GM12864 (cell line): ENCODE measurements around the gene MAP3K9.
A peak's percentile ranks its signal among the peaks of the same experiment; 100 is the strongest.

Experiments
- DNase-seq: peaks from one replicate; pipeline ENCODE4 v3.0.0-alpha.2; 2011; ENCODE audit warnings: low read depth
- H3K4me3 ChIP-seq: 2 replicates; pipeline ENCODE4 v1.5.1; 2011; ENCODE audit warnings: mild to moderate bottlenecking, low read depth, low read length, control low read depth
- CTCF ChIP-seq: IDR thresholded peaks from 2 replicates; pipeline ENCODE4 v1.5.1; 2011; ENCODE audit warnings: low read depth, mild to moderate bottlenecking, moderate library complexity, low read length, control low read depth, inconsistent platforms; ENCODE audit errors: missing control alignments

The MAP3K9 gene

GRCh38 chr14:70830998-70831781 is 21.9 kb upstream of the MAP3K9 start:
- no peak for DNase-seq

GRCh38 chr14:70828188-70828587 is 18.9 kb upstream of the MAP3K9 start:
- no peak overlapping the region for H3K4me3 ChIP-seq
- no peak for TF ChIP-seq CTCF
- no peak for DNase-seq

More at GRCh38 chr14:70830998-70831781, 21.9 kb upstream of the MAP3K9 start:
- H3K4me3 ChIP-seq: no peak overlapping the region
- TF ChIP-seq CTCF: no peak

- TF ChIP-seq CTCF: no peak
- no peak for DNase-seq
- H3K4me3 ChIP-seq: no peak overlapping the region
Measured at GRCh38 chr14:70827752-70828151, 18.4 kb upstream of the MAP3K9 start.

- DNase-seq: no peak
- no peak overlapping the region for H3K4me3 ChIP-seq
- no peak for TF ChIP-seq CTCF
Measured at GRCh38 chr14:70827347-70827746, 18.0 kb upstream of the MAP3K9 start.

- no peak for DNase-seq
- no peak overlapping the region for H3K4me3 ChIP-seq
- no peak for TF ChIP-seq CTCF
Measured at GRCh38 chr14:70823281-70823680, 14.0 kb upstream of the MAP3K9 start.

GRCh38 chr14:70822530-70823185 is 13.3 kb upstream of the MAP3K9 start:
- peak overlapping the region; percentile 54 for H3K4me3 ChIP-seq
- no peak for TF ChIP-seq CTCF
- no peak for DNase-seq
